HL-60 (cell line): Measurements from ENCODE around the gene FOXA1.

ENCODE experiments used
- POLR2AphosphoS5 ChIP-seq: IDR thresholded peaks from 2 replicates; pipeline ENCODE4 v1.6.1; 2012; ENCODE audit warnings: low read depth
- TF ChIP-seq, protein P1 (sequence below): IDR thresholded peaks from one replicate; pipeline ENCODE4 v1.5.1; 2011; ENCODE audit warnings: low read length, control low read depth, inconsistent platforms; ENCODE audit not compliant: insufficient read depth

DNA sequence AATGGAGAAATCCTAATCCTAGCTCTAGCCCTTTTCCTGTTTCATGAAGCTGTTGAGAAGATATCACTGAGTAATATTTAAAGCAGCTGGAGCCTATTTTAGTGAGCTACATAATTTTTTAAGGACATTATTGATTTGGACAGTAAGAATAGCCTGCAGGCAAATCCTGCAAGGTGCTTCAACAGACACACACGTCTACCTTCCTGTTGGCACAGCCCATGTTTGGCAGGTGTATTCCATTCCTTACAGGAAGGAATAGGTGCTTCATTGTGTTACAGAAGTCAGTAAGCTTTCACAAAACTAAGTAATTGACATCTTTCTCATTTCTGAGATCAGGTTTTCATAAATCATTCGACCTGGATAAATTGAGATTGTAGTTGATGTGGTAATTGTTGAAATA lies 50.6 kb downstream of the FOXA1 start:
- TF ChIP-seq, protein P1, sequence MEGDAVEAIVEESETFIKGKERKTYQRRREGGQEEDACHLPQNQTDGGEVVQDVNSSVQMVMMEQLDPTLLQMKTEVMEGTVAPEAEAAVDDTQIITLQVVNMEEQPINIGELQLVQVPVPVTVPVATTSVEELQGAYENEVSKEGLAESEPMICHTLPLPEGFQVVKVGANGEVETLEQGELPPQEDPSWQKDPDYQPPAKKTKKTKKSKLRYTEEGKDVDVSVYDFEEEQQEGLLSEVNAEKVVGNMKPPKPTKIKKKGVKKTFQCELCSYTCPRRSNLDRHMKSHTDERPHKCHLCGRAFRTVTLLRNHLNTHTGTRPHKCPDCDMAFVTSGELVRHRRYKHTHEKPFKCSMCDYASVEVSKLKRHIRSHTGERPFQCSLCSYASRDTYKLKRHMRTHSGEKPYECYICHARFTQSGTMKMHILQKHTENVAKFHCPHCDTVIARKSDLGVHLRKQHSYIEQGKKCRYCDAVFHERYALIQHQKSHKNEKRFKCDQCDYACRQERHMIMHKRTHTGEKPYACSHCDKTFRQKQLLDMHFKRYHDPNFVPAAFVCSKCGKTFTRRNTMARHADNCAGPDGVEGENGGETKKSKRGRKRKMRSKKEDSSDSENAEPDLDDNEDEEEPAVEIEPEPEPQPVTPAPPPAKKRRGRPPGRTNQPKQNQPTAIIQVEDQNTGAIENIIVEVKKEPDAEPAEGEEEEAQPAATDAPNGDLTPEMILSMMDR: no peak
- no peak for TF ChIP-seq POLR2AphosphoS5
